Left lung (tissue), 10 donors: ENCODE measurements around the gene HAPLN1. TPM values are rescaled to one million over a fixed set of nuclear protein-coding genes. Genes with fewer than 3 reads are reported as not detected.

Source experiments
- ATAC-seq: fragments of 200-7000 bp; cut with Tn5 transposase; one replicate; pipeline ENCODE4 v1.9.1; 2020; ENCODE audit warnings: moderate library complexity
- DNase-seq, 4 donors: peaks; one replicate each; pipeline ENCODE4 v3.0.0-alpha.2; 2013 to 2020
- H3K27ac ChIP-seq, 2 donors: fragments of 200-600 bp; sonication (generic) in 1 of 2; one replicate each; pipeline versions ENCODE4 v1.5.0 to v1.8.0; 2020 to 2021
- H3K27me3 ChIP-seq, 2 donors: fragments of 200-600 bp; sonication (generic) in 1 of 2; one replicate each; pipeline versions ENCODE4 v1.5.0 to v1.8.0; 2020 to 2021
- H3K36me3 ChIP-seq, 2 donors: fragments of 200-600 bp; sonication (generic) in 1 of 2; one replicate each; pipeline versions ENCODE4 v1.5.0 to v1.8.0; 2020 to 2021
- H3K4me1 ChIP-seq, 2 donors: fragments of 200-600 bp; one replicate each; pipeline ENCODE4 v1.8.0; 2021
- H3K4me3 ChIP-seq, 2 donors: fragments of 200-600 bp; sonication (generic) in 1 of 2; one replicate each; pipeline versions ENCODE4 v1.5.0 to v1.8.0; 2020 to 2021; ENCODE audit warnings: mild to moderate bottlenecking in 1 of 2
- H3K9me3 ChIP-seq, 2 donors: fragments of 200-600 bp; sonication (generic) in 1 of 2; one replicate each; pipeline versions ENCODE4 v1.5.0 to v1.8.0; 2020 to 2021
- CTCF ChIP-seq, 2 donors: fragments of 200-600 bp; sonication (generic) in 1 of 2; IDR thresholded peaks; one replicate each; pipeline versions ENCODE4 v1.5.0 to v1.8.0; 2021; ENCODE audit warnings: antibody characterized with exemption in 2 of 2
- intact Hi-C, 2 donors: fragments of 100-400 bp; cut with DNase I; formaldehyde crosslinking; loops; one replicate each; pipeline versions ENCODE4 v1.11.2 to v1.14.2; 2022
- polyA plus RNA-seq, 6 donors: library from polyadenylated mRNA; unstranded; fragments of 120-200 nt; gene quantifications; one replicate each; pipeline ENCODE4 v1.2.1, GENCODE V29; 2013; ENCODE audit not compliant: insufficient read length in 6 of 6
- total RNA-seq, 2 donors: library from RNA; stranded (reverse); fragmentation: NEBNext Ultra II Directional; extraction: Animal tissue kit (Norgen Biotek cat#: 25700); gene quantifications; one replicate each; pipeline ENCODE4 v1.2.1, GENCODE V29; 2021
- donor health status: DM: no; HTN: yes; CAD: no.
- donor health status: DM: no; HTN: no; CAD: no.

The HAPLN1 gene
- total and polyA plus RNA-seq, 8 donors, result 0.05 to 3.7 (median 1.8) TPM

- intact Hi-C loops, result no loop called here
- H3K27me3 ChIP-seq, result no peaks in the 10 kb centered on the region
These were observed 18.8 kb downstream of the HAPLN1 start for GRCh38 chr5:83701886-83702285.

GRCh38 chr5:83689881-83690280 is 30.8 kb downstream of the HAPLN1 start:
- ATAC-seq, result no peak
- peaks cover 0 to 5% of the 10 kb centered on the region in 2 donors for H3K27me3 ChIP-seq
- H3K4me3 ChIP-seq, result no peak overlapping the region
- H3K27ac ChIP-seq, result no peak overlapping the region
- no peak for DNase-seq
- intact Hi-C loops, result no loop called here
- no peaks in the 10 kb centered on the region for H3K9me3 ChIP-seq
- no peaks in the 10 kb centered on the region for H3K4me1 ChIP-seq
- H3K36me3 ChIP-seq, result no peaks in the 10 kb centered on the region
- TF ChIP-seq CTCF (IDR thresholded peaks at IDR 0.05), result no peak

More at GRCh38 chr5:83701886-83702285, 18.8 kb downstream of the HAPLN1 start:
- no peak for ATAC-seq
- Histone ChIP-seq H3K4me3 (no peak overlapping the region), H3K36me3 (no peaks in the 10 kb centered on the region), H3K9me3 (peaks cover 0 to 8% of the 10 kb centered on the region in 2 donors), H3K27ac (no peak overlapping the region), H3K4me1 (no peaks in the 10 kb centered on the region)
- TF ChIP-seq CTCF (IDR thresholded peaks at IDR 0.05), result no peak
- DNase-seq, result no peak

- intact Hi-C loops, result no loop called here
- DNase-seq, result no peak
- Histone ChIP-seq H3K4me3 (no peak overlapping the region), H3K36me3 (no peaks in the 10 kb centered on the region), H3K27me3 (peaks cover 0 to 5% of the 10 kb centered on the region in 2 donors), H3K9me3 (no peaks in the 10 kb centered on the region), H3K27ac (no peak overlapping the region), H3K4me1 (no peaks in the 10 kb centered on the region)
- TF ChIP-seq CTCF (IDR thresholded peaks at IDR 0.05), result no peak
- ATAC-seq, result no peak
These were observed 32.4 kb downstream of the HAPLN1 start for GRCh38 chr5:83688281-83688680.

- no peak overlapping the region for H3K4me3 ChIP-seq
- no peaks in the 10 kb centered on the region for H3K9me3 ChIP-seq
- no peaks in the 10 kb centered on the region for H3K36me3 ChIP-seq
- H3K4me1 ChIP-seq, result no peaks in the 10 kb centered on the region
- ATAC-seq (no peak), DNase-seq (no peak)
- H3K27me3 ChIP-seq, result peaks cover 0 to 5% of the 10 kb centered on the region in 2 donors
- no peak for TF ChIP-seq CTCF (IDR thresholded peaks at IDR 0.05)
- intact Hi-C loops, result no loop called here
- no peak overlapping the region for H3K27ac ChIP-seq
These were observed 33.5 kb downstream of the HAPLN1 start for GRCh38 chr5:83687124-83687619.

GRCh38 chr5:83686251-83686650 is 34.4 kb downstream of the HAPLN1 start:
- Histone ChIP-seq H3K27me3 (peaks cover 0 to 5% of the 10 kb centered on the region in 2 donors), H3K36me3 (no peaks in the 10 kb centered on the region), H3K9me3 (no peaks in the 10 kb centered on the region), H3K27ac (no peak overlapping the region), H3K4me1 (no peaks in the 10 kb centered on the region), H3K4me3 (no peak overlapping the region)
- ATAC-seq (no peak), DNase-seq (no peak)
- intact Hi-C loops, result no loop called here
- no peak for TF ChIP-seq CTCF (IDR thresholded peaks at IDR 0.05)
